DMS 273 treated with DMSO at 0.1 percent for 48 hours (cell line): ENCODE measurements around the gene CBLN3.
A peak's percentile ranks its signal among the peaks of the same experiment; 100 is the strongest.

Source experiments
- DNase-seq: peaks from one replicate; lab custom pipeline; 2025; lab: John Stamatoyannopoulos, UW

The CBLN3 gene

GRCh38 chr14:24381363-24382063 lies 48.0 kb downstream of the CBLN3 start:
- peak; percentile 68 for DNase-seq

- DNase-seq = no peak
These were observed 49.3 kb downstream of the CBLN3 start for GRCh38 chr14:24379907-24380730.

- no peak for DNase-seq
These were observed 50.2 kb downstream of the CBLN3 start for GRCh38 chr14:24378981-24379906.

GRCh38 chr14:24378327-24378726 lies 51.1 kb downstream of the CBLN3 start:
- DNase-seq = no peak

GRCh38 chr14:24377657-24378056 lies 51.8 kb downstream of the CBLN3 start:
- no peak for DNase-seq

GRCh38 chr14:24377126-24377525 lies 52.3 kb downstream of the CBLN3 start:
- DNase-seq = no peak
